Subcutaneous abdominal adipose tissue (tissue), 5 donors: Measurements from ENCODE around the gene GALNT10.
"Not testable (repeated sequence)": the region's sequence is repeated elsewhere in the genome, so short reads cannot be mapped to it uniquely, and the experiment has no call there.

Source experiments
- H3K27ac ChIP-seq: one replicate; pipeline ENCODE4 v1.7.0; 2013; ENCODE audit warnings: low read depth, mild to moderate bottlenecking, inconsistent platforms, low read length, moderate library complexity
- H3K27me3 ChIP-seq, 5 donors: one replicate each; pipeline ENCODE4 v1.7.0; 2013; ENCODE audit warnings: low read length in 5 of 5, inconsistent platforms in 1 of 5; ENCODE audit not compliant: control insufficient read depth in 5 of 5, insufficient read depth in 4 of 5
- H3K36me3 ChIP-seq, 5 donors: one replicate each; pipeline ENCODE4 v1.7.0; 2013; ENCODE audit warnings: low read length in 5 of 5; ENCODE audit not compliant: control insufficient read depth in 5 of 5, insufficient read depth in 5 of 5
- H3K4me1 ChIP-seq, 5 donors: one replicate each; pipeline ENCODE4 v1.7.0; 2013; ENCODE audit warnings: low read length in 5 of 5, mild to moderate bottlenecking in 3 of 5, moderate library complexity in 1 of 5; ENCODE audit not compliant: control insufficient read depth in 5 of 5, insufficient read depth in 5 of 5
- H3K4me3 ChIP-seq, 5 donors: one replicate each; pipeline ENCODE4 v1.7.0; 2013; ENCODE audit warnings: low read length in 5 of 5, low read depth in 1 of 5
- H3K9ac ChIP-seq, 5 donors: one replicate each; pipeline ENCODE4 v1.7.0; 2013; ENCODE audit warnings: low read length in 5 of 5, mild to moderate bottlenecking in 4 of 5, moderate library complexity in 3 of 5
- H3K9me3 ChIP-seq, 5 donors: one replicate each; pipeline ENCODE4 v1.7.0; 2013; ENCODE audit warnings: low read length in 5 of 5; ENCODE audit not compliant: control insufficient read depth in 5 of 5
- donor health status: healthy.
- donor health status: healthy.
- donor health status: healthy.
- donor health status: healthy.
- donor health status: healthy.

GALNT10 gene

GRCh38 chr5:154352960-154353548 is 162.5 kb downstream of the GALNT10 start:
- Histone ChIP-seq H3K27me3 (no peaks in the 10 kb centered on the region), H3K9me3 (no peaks in the 10 kb centered on the region), H3K9ac (no peak overlapping the region), H3K4me1 (peaks cover 0 to 8% (median 0%) of the 10 kb centered on the region in 5 donors), H3K4me3 (no peak overlapping the region), H3K27ac (no peak overlapping the region), H3K36me3 (no peaks in the 10 kb centered on the region)

GRCh38 chr5:154355129-154355611 is 164.6 kb downstream of the GALNT10 start:
- H3K27me3 ChIP-seq: no peaks in the 10 kb centered on the region
- no peaks in the 10 kb centered on the region for H3K9me3 ChIP-seq
- H3K4me3 ChIP-seq: no peak overlapping the region
- H3K9ac ChIP-seq: no peak overlapping the region
- no peak overlapping the region for H3K27ac ChIP-seq
- no peaks in the 10 kb centered on the region for H3K36me3 ChIP-seq
- H3K4me1 ChIP-seq: peaks cover 0 to 10% (median 0%) of the 10 kb centered on the region in 5 donors

- Histone ChIP-seq H3K4me3 (no peak overlapping the region), H3K27me3 (no peaks in the 10 kb centered on the region), H3K9ac (no peak overlapping the region), H3K27ac (no peak overlapping the region), H3K36me3 (no peaks in the 10 kb centered on the region), H3K9me3 (no peaks in the 10 kb centered on the region), H3K4me1 (peaks cover 0 to 13% (median 0%) of the 10 kb centered on the region in 5 donors)
Measured at GRCh38 chr5:154356020-154356655, 165.6 kb downstream of the GALNT10 start.

GRCh38 chr5:154356958-154357357 is 166.4 kb downstream of the GALNT10 start:
- Histone ChIP-seq H3K9me3 (no peaks in the 10 kb centered on the region), H3K4me1 (peaks cover 0 to 15% (median 0%) of the 10 kb centered on the region in 5 donors), H3K27me3 (no peaks in the 10 kb centered on the region), H3K27ac (no peak overlapping the region), H3K4me3 (no peak overlapping the region), H3K36me3 (no peaks in the 10 kb centered on the region), H3K9ac (no peak overlapping the region)

GRCh38 chr5:154358516-154359220 is 168.1 kb downstream of the GALNT10 start:
- H3K27ac ChIP-seq: no peak overlapping the region

GRCh38 chr5:154359221-154359573 is 168.7 kb downstream of the GALNT10 start:
- Histone ChIP-seq H3K4me3 (no peak overlapping the region), H3K27me3 (no peaks in the 10 kb centered on the region), H3K36me3 (no peaks in the 10 kb centered on the region), H3K9me3 (no peaks in the 10 kb centered on the region), H3K9ac (no peak overlapping the region), H3K27ac (no peak overlapping the region), H3K4me1 (peaks cover 0 to 20% (median 2%) of the 10 kb centered on the region in 5 donors)

More at GRCh38 chr5:154358516-154359220, 168.1 kb downstream of the GALNT10 start:
- Histone ChIP-seq H3K4me1 (peaks cover 0 to 15% (median 0%) of the 10 kb centered on the region in 5 donors), H3K27me3 (no peaks in the 10 kb centered on the region), H3K4me3 (no peak overlapping the region), H3K9ac (no peak overlapping the region), H3K36me3 (no peaks in the 10 kb centered on the region), H3K9me3 (no peaks in the 10 kb centered on the region)

GRCh38 chr5:154360241-154360640 is 169.7 kb downstream of the GALNT10 start:
- H3K36me3 ChIP-seq, H3K9ac ChIP-seq, H3K4me3 ChIP-seq, H3K27me3 ChIP-seq, H3K9me3 ChIP-seq, H3K27ac ChIP-seq: not testable (repeated sequence)
- peaks cover 0 to 25% (median 6%) of the 10 kb centered on the region in 5 donors for H3K4me1 ChIP-seq

- peaks cover 1 to 37% (median 13%) of the 10 kb centered on the region in 5 donors for H3K4me1 ChIP-seq
- no peak overlapping the region for H3K9ac ChIP-seq
- H3K36me3 ChIP-seq: no peaks in the 10 kb centered on the region
- H3K4me3 ChIP-seq: no peak overlapping the region
- no peaks in the 10 kb centered on the region for H3K9me3 ChIP-seq
- no peak overlapping the region for H3K27ac ChIP-seq
- no peaks in the 10 kb centered on the region for H3K27me3 ChIP-seq
Measured at GRCh38 chr5:154363411-154363810, 172.9 kb downstream of the GALNT10 start.

GRCh38 chr5:154364771-154365170 is 174.2 kb downstream of the GALNT10 start:
- Histone ChIP-seq H3K27me3 (no peaks in the 10 kb centered on the region), H3K36me3 (no peaks in the 10 kb centered on the region), H3K9ac (peak overlapping the region in 1 of 5 donors; percentile 40), H3K4me3 (no peak overlapping the region), H3K27ac (no peak overlapping the region), H3K9me3 (no peaks in the 10 kb centered on the region), H3K4me1 (peaks cover 2 to 43% (median 17%) of the 10 kb centered on the region in 5 donors)

GRCh38 chr5:154365823-154366222 is 175.3 kb downstream of the GALNT10 start:
- no peak overlapping the region for H3K27ac ChIP-seq
- no peak overlapping the region for H3K4me3 ChIP-seq
- no peaks in the 10 kb centered on the region for H3K9me3 ChIP-seq
- H3K9ac ChIP-seq: no peak overlapping the region
- no peaks in the 10 kb centered on the region for H3K27me3 ChIP-seq
- peaks cover 2 to 52% (median 25%) of the 10 kb centered on the region in 5 donors for H3K4me1 ChIP-seq
- H3K36me3 ChIP-seq: no peaks in the 10 kb centered on the region
